NCI-H2196 (cell line): Measurements from ENCODE around the gene PCDH1.
"Not testable (repeated sequence)": the region's sequence is repeated elsewhere in the genome, so short reads cannot be mapped to it uniquely, and the experiment has no call there.

Experiments
- DNase-seq: peaks from one replicate; lab custom pipeline; 2025; ENCODE audit not compliant: unreplicated experiment; lab: John Stamatoyannopoulos, UW

Gene PCDH1

DNA sequence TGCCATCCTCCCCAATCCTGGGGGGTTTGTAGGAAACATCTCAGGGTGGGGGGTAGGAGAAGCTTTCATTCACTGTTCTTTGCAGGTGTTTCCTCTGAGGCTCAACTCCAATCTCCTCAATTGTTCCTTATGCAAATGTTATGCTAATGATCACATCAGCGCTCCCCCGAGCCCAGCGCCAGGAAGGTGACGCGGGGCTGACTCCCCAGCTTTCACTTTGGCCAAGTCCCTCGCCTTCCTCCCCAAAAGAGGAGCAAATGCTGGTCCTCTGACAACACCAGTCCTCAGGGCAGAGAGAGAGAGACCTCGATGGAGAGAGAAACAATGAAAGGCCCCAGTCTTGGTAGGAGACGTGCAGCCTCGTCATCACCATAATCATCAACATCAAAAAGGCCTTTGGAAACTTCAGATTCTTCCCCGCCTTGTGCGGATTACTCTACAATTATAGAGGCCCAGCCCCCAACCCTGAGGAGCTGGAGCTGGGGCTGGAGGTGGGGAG lies 39.1 kb downstream of the PCDH1 start:
- no peak for DNase-seq

DNA sequence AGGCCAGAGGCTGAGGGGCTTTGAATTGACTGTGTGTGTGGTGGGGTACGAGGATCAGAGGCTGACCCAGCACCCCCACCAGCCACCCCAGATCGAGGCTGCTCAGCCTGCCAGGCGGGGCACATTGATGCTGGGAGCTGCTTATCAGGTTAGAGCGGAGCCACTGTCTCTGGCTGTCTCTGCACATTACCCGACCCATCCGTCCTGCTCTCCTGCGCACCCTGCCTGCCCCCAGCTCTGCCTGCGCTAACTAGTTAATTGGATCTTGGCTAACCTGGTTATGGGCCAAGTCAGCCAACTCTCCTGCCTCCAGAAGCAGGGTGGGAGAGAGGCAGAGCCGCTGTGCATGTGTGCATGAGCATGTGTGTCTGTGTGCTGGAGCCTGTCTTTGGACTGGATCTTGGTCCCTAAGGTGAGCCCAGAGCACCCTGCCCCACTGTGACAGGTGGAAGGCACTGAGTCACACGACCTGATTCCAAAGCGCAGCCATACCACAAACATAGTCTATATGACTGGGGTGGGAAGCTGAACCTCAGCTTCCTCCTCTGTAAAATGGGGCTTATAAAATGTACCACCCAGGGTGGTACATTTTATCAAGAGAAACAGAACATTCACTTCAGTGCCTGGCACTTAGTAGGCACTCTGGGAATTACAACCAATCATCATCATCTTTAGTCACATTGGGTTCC lies 39.7 kb downstream of the PCDH1 start:
- no peak for DNase-seq

- DNase-seq: no peak
Observed at GRCh38 chr5:141835928-141836670, 42.1 kb downstream of the PCDH1 start.

- no peak for DNase-seq
Observed at GRCh38 chr5:141834331-141834730, 43.9 kb downstream of the PCDH1 start.

DNA sequence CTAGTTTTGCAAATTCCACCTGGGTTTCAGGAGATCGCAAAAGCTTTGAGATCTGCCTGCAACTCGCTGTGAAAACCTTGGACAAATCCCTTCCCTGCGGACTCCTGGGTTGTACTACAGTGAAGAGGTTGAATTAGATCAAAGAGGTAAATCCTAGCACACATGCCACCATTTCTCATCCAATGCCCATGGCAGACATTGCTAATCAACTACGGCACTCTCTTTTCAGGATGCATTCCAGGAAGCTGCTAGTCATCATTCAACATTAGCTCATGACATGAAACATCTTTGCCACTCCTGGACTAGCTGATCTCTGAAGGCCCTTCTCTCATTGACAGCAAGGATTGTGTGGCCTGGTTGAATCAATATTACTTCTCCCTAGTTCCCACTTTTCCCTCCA lies 46.1 kb downstream of the PCDH1 start:
- no peak for DNase-seq

DNA sequence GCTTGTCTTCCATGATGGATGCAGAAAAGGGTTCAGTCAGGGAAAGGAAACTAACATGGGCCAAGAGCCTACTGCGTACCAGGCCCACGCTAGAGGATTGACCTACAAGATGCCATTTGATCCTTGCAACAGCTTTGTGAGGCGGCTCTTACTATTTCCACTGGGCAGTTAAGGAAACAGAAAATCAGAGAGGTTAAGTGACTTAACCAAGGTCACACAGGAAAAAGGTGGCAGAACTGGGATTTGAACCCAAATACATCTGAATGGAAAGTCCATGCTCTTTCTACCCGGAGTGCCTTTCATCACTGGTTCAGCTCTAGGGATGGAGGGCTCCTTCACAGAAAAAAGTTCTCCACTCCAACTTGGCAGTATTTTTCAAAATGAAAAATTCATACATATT lies 50.0 kb downstream of the PCDH1 start:
- DNase-seq: no peak

DNA sequence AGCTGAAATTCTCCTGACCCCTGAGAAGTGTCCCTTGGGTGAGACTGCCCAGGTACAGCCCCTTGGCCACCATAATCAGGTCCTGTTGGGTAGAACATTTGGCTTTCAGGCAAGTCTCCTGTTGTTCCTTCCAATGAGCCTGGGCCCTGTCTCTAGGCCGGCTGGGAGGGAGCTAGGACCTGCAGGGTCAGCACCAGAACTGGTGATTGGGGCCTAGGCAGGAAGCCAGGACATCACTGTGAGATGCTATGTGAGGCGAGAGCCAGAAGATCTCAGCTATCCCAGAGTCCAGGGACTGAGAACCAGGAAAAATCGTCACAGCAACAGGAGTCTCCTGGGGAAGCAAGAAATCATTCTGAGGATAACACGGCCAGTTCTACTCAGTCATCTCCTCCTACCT lies 51.5 kb downstream of the PCDH1 start:
- no peak for DNase-seq

GRCh38 chr5:141825791-141826560 lies 52.2 kb downstream of the PCDH1 start:
- DNase-seq: peak; percentile 14

GRCh38 chr5:141825241-141825671 lies 53.0 kb downstream of the PCDH1 start:
- no peak for DNase-seq

DNA sequence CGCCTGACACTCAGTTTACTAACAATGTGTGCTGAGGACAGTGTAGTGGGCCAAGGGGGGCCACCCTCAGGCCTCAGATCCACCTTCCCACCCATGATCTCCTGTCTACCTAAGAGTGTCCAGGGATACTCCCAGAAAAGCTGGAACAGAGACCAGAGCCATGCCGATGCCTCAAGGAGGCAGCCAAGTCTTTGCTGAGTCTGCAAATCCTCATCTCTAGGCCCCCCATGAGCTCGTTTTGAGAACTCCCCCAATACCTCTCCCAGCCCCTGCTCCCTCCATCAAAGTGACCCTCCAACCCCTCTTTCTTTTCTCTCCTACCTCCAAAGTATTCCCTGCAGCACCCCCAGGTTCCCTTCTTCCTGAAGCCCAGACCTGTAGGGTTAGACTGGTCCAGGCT lies 53.5 kb downstream of the PCDH1 start:
- no peak for DNase-seq

- DNase-seq: no peak
Observed at GRCh38 chr5:141823056-141823455, 55.2 kb downstream of the PCDH1 start.

- peak; percentile 49 for DNase-seq
Observed at GRCh38 chr5:141822144-141822543, 56.1 kb downstream of the PCDH1 start.

GRCh38 chr5:141821430-141821925 lies 56.7 kb downstream of the PCDH1 start:
- peak; percentile 83 for DNase-seq

DNA sequence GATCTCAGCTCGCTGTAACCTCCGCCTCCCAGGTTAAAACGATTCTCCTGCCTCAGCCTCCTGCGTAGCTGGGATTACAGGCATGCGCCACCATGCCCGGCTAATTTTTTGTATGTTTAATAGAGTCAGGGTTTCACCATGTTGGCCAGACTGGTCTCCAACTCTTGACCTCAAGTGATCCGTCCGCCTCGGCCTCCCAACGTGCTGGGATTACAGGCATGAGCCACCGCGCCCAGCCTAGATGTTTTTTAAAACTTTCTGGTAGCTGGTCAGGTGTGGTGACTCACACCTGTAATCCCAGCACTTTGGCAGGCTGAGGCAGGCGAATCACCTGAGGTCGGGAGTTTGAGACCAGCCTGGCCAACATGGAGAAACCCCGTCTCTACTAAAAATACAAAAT lies 57.5 kb downstream of the PCDH1 start:
- not testable (repeated sequence) for DNase-seq

- no peak for DNase-seq
Observed at GRCh38 chr5:141817631-141818030, 60.6 kb downstream of the PCDH1 start.

GRCh38 chr5:141816598-141817399 lies 61.4 kb downstream of the PCDH1 start:
- DNase-seq: no peak

DNA sequence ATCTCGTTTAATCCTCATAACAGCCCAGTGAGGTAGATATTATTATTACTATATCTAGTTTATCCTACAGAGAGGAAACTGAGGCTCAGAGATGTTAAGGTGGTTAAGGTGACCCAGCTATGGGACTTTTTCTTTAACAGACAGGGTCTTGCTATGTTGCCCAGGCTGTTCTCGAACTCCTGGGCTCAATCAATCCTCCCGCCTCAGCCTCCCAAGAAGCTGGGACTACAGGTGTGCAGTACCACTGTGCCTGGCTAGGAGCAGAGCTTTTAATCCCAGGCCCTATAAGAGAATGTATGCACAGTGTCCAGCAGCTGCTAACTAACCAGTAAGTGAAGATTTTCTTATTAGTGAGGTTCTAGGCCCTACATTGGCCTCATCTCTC lies 62.4 kb downstream of the PCDH1 start:
- no peak for DNase-seq

- DNase-seq: no peak
Observed at GRCh38 chr5:141815051-141815795, 63.0 kb downstream of the PCDH1 start.

DNA sequence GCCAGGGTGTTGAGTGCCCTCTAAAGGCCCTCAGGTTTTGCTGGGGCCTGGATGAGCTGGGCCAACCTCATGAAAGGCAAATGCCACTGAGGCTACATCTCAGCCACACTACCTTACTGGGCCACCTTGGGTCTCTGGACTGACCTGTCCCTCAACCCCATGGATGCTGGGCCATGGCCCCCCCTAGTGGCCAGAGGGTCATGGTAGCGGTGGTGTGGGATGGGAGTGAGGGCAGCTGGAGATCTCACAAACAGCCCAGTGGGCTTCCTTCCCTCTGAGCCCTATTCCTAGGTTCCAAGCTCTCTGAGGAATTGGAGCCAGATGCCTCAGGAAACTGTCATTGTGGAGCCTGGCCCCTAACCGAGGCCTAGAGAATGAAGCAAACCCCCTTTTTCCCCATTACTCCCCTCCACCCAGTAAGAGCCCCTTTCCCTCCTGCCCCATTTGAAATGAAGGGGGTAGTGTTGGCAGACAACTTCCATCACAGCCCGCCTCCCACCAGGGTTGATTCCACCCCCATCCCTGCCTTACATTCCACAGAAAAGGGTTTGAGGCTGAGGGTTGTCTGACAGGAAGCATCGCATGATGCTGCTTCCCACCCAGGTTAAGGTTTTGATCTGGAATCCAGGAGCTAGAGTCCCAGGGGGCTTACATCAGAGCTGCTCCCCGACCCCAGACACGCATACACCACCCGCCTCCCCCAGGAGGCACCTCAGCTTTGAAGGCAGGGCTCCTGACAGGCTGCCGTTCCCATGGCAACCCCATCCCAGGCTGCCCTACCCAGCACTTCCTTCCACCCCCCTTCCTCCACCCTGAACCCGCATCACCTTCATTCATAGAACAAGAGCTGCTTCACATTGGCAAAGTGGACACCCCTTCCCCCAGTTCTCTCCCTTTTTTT lies 63.9 kb downstream of the PCDH1 start:
- peak; percentile 75 for DNase-seq
